GM23338 (cell line): ENCODE results near the gene NAMPT. TPM values are rescaled to one million over a fixed set of nuclear protein-coding genes. Genes with fewer than 3 reads are reported as not detected.

Source experiments
- ATAC-seq: fragments of 200-7000 bp; cut with Tn5 transposase; 3 replicates; pipeline ENCODE4 v1.9.1; 2020
- DNase-seq: peaks from one replicate; pipeline ENCODE4 v3.0.0-alpha.2; 2015; ENCODE audit warnings: low spot score
- H2AFZ ChIP-seq: fragments of 200-600 bp; sonication (generic); 2 replicates; pipeline ENCODE4 v1.8.0; 2016; ENCODE audit warnings: antibody characterized with exemption, mild to moderate bottlenecking, moderate library complexity
- H3F3A ChIP-seq: fragments of 200-600 bp; sonication (generic); replicated peaks from 2 replicates; pipeline ENCODE4 v1.8.0; 2017; ENCODE audit warnings: antibody characterized with exemption, mixed run types, low read depth
- H3K27ac ChIP-seq: fragments of 200-600 bp; sonication (generic); 2 replicates; pipeline ENCODE4 v1.6.1; 2016; ENCODE audit warnings: low read depth
- H3K27me3 ChIP-seq: fragments of 200-600 bp; sonication (generic); 2 replicates; pipeline ENCODE4 v1.8.0; 2016; ENCODE audit warnings: mild to moderate bottlenecking, mixed run types, moderate library complexity; ENCODE audit not compliant: insufficient read depth
- H3K36me3 ChIP-seq: fragments of 200-600 bp; sonication (generic); 2 replicates; pipeline ENCODE4 v1.8.0; 2016; ENCODE audit warnings: mild to moderate bottlenecking; ENCODE audit not compliant: insufficient read depth
- H3K4me1 ChIP-seq: fragments of 200-600 bp; sonication (generic); 2 replicates; pipeline ENCODE4 v1.8.0; 2016; ENCODE audit warnings: mild to moderate bottlenecking, moderate library complexity; ENCODE audit not compliant: insufficient read depth
- H3K4me2 ChIP-seq: fragments of 200-600 bp; sonication (generic); 2 replicates; pipeline ENCODE4 v1.7.1; 2017; ENCODE audit warnings: mixed run types
- H3K4me3 ChIP-seq: fragments of 200-600 bp; sonication (generic); 2 replicates; pipeline ENCODE4 v1.6.1; 2016; ENCODE audit warnings: mixed run types
- H3K79me2 ChIP-seq: fragments of 200-600 bp; sonication (generic); replicated peaks from 2 replicates; pipeline ENCODE4 v1.8.0; 2017; ENCODE audit warnings: mild to moderate bottlenecking; ENCODE audit not compliant: insufficient read depth
- H3K9me2 ChIP-seq: fragments of 200-600 bp; sonication (generic); 2 replicates; pipeline ENCODE4 v1.8.0; 2017; ENCODE audit not compliant: insufficient read depth
- H4K20me1 ChIP-seq: fragments of 200-600 bp; sonication (generic); replicated peaks from 2 replicates; pipeline ENCODE4 v1.8.0; 2017; ENCODE audit warnings: mild to moderate bottlenecking; ENCODE audit not compliant: insufficient read depth
- H3K27ac Mint-ChIP-seq: 2 replicates; pipeline ENCODE4 v1.8.0; 2020; ENCODE audit warnings: inconsistent platforms, mild to moderate bottlenecking, moderate library complexity, mixed read lengths
- H3K27me3 Mint-ChIP-seq: 3 replicates; pipeline ENCODE4 v1.8.0; 2022; ENCODE audit warnings: low read depth, mild to moderate bottlenecking, moderate library complexity, mixed read lengths, inconsistent platforms; ENCODE audit not compliant: insufficient read depth, poor library complexity
- H3K36me3 Mint-ChIP-seq: 3 replicates; pipeline ENCODE4 v1.8.0; 2021; ENCODE audit warnings: low read depth, mild to moderate bottlenecking, inconsistent platforms, moderate library complexity, mixed read lengths
- H3K4me1 Mint-ChIP-seq: 3 replicates; pipeline ENCODE4 v1.8.0; 2020; ENCODE audit warnings: mild to moderate bottlenecking, inconsistent platforms, mixed read lengths
- H3K4me3 Mint-ChIP-seq: 3 replicates; pipeline ENCODE4 v1.8.0; 2021; ENCODE audit warnings: moderate library complexity, mild to moderate bottlenecking, inconsistent platforms, mixed read lengths
- H3K9me3 Mint-ChIP-seq: 3 replicates; pipeline ENCODE4 v1.8.0; 2020; ENCODE audit warnings: moderate library complexity, mild to moderate bottlenecking, inconsistent platforms, mixed read lengths
- EZH2phosphoT487 ChIP-seq: fragments of 200-600 bp; sonication (generic); IDR thresholded peaks from one replicate; pipeline ENCODE4 v1.8.1; 2018; ENCODE audit warnings: antibody characterized with exemption; ENCODE audit not compliant: unreplicated experiment
- POLR2AphosphoS5 ChIP-seq: IDR thresholded peaks from 2 replicates; pipeline ENCODE4 v1.6.1; 2016; ENCODE audit warnings: antibody characterized with exemption, low read depth
- STAT1 ChIP-seq: IDR thresholded peaks from one replicate; pipeline ENCODE4 v1.6.1; 2016; ENCODE audit warnings: antibody characterized with exemption; ENCODE audit not compliant: unreplicated experiment
- ZNF114 ChIP-seq: fragments of 250-450 bp; sonication (Bioruptor Pico); IDR thresholded peaks from 2 replicates; pipeline ENCODE4 v1.5.0; 2020; ENCODE audit warnings: mild to moderate bottlenecking, moderate library complexity
- polyA plus RNA-seq: library from polyadenylated mRNA; unstranded; fragments of >200 nt; fragmentation: Nextera tagmentation; extraction: Ambion mirVana; gene quantifications from 2 replicates; pipeline ENCODE4 v1.2.1, GENCODE V29; 2016
- total RNA-seq: library from RNA; depleted of rRNA; stranded (reverse); fragments of >200 nt; shearing (Covaris generic); gene quantifications from 2 replicates; pipeline ENCODE4 v1.2.3, GENCODE V29; 2014
- TF ChIP-seq, protein P1 (sequence below): fragments of 250-450 bp; sonication (Bioruptor Pico); IDR thresholded peaks from 2 replicates; pipeline ENCODE4 v1.5.0; 2020; ENCODE audit warnings: mild to moderate bottlenecking, moderate library complexity
- TF ChIP-seq, protein P2 (sequence below), 2 experiments: fragments of 200-600 bp in 1 of 2; sonication (generic) in 1 of 2; conservative IDR thresholded peaks; 2 replicates each; pipeline versions ENCODE4 v1.5.1 to v1.6.1; 2016 to 2017; ENCODE audit warnings: antibody characterized with exemption in 2 of 2, low read depth in 2 of 2, mild to moderate bottlenecking in 2 of 2, moderate library complexity in 1 of 2

NAMPT gene
- total and polyA plus RNA-seq, 2 experiments from 2014 or later, result 37.9 to 73.9 TPM

DNA sequence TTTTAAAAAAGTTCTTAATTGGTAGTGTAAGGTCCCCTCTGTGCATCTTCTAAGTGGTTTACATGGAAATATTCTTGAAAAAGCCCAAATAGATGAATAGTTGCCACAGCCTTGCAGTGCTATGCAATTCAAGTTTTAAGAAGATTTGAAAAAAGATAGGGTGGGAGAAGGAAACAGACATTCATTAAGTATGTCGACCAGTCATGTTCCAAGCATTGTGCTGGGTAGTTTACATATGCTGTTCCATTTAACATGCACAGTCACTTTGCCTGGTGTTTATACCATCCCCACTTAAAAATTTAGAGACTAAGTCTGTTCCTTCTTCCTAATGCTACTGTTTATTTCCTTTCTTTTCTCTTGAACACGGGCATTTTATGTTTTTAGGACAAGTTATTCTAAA is 28.1 kb upstream of the NAMPT start (continued):
- TF ChIP-seq, protein P1, sequence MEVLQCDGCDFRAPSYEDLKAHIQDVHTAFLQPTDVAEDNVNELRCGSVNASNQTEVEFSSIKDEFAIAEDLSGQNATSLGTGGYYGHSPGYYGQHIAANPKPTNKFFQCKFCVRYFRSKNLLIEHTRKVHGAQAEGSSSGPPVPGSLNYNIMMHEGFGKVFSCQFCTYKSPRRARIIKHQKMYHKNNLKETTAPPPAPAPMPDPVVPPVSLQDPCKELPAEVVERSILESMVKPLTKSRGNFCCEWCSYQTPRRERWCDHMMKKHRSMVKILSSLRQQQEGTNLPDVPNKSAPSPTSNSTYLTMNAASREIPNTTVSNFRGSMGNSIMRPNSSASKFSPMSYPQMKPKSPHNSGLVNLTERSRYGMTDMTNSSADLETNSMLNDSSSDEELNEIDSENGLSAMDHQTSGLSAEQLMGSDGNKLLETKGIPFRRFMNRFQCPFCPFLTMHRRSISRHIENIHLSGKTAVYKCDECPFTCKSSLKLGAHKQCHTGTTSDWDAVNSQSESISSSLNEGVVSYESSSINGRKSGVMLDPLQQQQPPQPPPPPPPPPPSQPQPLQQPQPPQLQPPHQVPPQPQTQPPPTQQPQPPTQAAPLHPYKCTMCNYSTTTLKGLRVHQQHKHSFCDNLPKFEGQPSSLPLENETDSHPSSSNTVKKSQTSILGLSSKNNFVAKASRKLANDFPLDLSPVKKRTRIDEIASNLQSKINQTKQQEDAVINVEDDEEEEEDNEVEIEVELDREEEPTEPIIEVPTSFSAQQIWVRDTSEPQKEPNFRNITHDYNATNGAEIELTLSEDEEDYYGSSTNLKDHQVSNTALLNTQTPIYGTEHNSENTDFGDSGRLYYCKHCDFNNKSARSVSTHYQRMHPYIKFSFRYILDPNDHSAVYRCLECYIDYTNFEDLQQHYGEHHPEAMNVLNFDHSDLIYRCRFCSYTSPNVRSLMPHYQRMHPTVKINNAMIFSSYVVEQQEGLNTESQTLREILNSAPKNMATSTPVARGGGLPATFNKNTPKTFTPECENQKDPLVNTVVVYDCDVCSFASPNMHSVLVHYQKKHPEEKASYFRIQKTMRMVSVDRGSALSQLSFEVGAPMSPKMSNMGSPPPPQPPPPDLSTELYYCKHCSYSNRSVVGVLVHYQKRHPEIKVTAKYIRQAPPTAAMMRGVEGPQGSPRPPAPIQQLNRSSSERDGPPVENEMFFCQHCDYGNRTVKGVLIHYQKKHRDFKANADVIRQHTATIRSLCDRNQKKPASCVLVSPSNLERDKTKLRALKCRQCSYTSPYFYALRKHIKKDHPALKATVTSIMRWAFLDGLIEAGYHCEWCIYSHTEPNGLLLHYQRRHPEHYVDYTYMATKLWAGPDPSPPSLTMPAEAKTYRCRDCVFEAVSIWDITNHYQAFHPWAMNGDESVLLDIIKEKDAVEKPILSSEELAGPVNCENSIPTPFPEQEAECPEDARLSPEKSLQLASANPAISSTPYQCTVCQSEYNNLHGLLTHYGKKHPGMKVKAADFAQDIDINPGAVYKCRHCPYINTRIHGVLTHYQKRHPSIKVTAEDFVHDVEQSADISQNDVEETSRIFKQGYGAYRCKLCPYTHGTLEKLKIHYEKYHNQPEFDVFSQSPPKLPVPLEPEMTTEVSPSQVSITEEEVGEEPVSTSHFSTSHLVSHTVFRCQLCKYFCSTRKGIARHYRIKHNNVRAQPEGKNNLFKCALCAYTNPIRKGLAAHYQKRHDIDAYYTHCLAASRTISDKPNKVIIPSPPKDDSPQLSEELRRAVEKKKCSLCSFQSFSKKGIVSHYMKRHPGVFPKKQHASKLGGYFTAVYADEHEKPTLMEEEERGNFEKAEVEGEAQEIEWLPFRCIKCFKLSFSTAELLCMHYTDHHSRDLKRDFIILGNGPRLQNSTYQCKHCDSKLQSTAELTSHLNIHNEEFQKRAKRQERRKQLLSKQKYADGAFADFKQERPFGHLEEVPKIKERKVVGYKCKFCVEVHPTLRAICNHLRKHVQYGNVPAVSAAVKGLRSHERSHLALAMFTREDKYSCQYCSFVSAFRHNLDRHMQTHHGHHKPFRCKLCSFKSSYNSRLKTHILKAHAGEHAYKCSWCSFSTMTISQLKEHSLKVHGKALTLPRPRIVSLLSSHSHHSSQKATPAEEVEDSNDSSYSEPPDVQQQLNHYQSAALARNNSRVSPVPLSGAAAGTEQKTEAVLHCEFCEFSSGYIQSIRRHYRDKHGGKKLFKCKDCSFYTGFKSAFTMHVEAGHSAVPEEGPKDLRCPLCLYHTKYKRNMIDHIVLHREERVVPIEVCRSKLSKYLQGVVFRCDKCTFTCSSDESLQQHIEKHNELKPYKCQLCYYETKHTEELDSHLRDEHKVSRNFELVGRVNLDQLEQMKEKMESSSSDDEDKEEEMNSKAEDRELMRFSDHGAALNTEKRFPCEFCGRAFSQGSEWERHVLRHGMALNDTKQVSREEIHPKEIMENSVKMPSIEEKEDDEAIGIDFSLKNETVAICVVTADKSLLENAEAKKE (CRISPR knock-in tag), result no peak
- TF ChIP-seq EZH2phosphoT487, result no peak
- TF ChIP-seq POLR2AphosphoS5, result no peak
- TF ChIP-seq STAT1, result no peak

DNA sequence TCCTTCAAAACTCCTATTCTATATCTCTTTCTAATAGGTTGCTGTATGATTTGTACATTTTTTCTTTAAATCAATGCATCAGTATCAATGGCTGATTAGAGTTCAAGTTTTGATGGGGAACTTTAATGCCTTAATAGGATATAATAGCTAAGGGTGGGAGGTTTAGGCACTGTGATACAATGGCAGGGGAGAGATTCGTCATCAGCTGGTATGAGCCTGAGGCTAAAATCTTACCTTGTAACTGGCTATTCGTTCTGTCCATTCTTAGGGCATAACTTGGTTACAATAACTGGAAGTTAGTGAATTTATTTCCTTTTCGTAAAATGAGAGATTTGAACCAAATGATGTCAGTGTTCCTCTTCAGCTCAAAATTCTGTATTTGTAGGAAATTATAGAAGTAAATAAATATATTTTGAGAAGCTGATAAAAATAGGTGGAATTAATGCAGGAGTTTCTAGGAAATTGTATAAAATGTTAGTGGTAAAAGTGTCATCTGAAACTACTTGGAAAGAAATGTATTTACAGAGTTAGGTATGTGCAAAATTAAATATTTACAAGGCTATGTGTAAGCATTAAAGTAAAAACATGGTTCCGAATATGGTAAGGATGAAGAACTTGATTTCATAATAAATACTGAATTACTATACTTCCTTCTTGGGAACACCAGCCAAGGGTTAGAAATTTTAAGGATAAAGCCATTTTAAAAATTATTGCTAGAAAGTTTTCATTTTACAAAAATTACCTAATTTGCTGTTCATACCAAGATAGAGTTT is 27.5 kb upstream of the NAMPT start:
- Histone ChIP-seq H3K4me2 (no peak overlapping the region), H3K36me3 (no peaks in the 10 kb centered on the region), H3K4me1 (no peaks in the 10 kb centered on the region), H3K4me3 (no peak overlapping the region), H2AFZ (no peak overlapping the region), H3F3A (no peaks in the 10 kb centered on the region), H3K27ac (no peak overlapping the region), H3K9me2 (peaks cover 14% of the 10 kb centered on the region), H3K27me3 (no peaks in the 10 kb centered on the region), H3K79me2 (no peaks in the 10 kb centered on the region), H4K20me1 (no peaks in the 10 kb centered on the region)
- H3K36me3 Mint-ChIP-seq, result no peaks in the 10 kb centered on the region; the same call in 2 of the 3 replicates
- ATAC-seq (no peak), DNase-seq (no peak)
- peaks cover 4% of the 10 kb centered on the region; the same call in 2 of the 3 replicates for H3K9me3 Mint-ChIP-seq
- H3K27me3 Mint-ChIP-seq, result no peaks in the 10 kb centered on the region
- H3K4me1 Mint-ChIP-seq, result no peaks in the 10 kb centered on the region
- no peak overlapping the region for H3K4me3 Mint-ChIP-seq
- no peak overlapping the region for H3K27ac Mint-ChIP-seq
- TF ChIP-seq ZNF114 (CRISPR knock-in tag), result no peak
- TF ChIP-seq, protein P1 (CRISPR knock-in tag), result no peak
- TF ChIP-seq, protein P2, sequence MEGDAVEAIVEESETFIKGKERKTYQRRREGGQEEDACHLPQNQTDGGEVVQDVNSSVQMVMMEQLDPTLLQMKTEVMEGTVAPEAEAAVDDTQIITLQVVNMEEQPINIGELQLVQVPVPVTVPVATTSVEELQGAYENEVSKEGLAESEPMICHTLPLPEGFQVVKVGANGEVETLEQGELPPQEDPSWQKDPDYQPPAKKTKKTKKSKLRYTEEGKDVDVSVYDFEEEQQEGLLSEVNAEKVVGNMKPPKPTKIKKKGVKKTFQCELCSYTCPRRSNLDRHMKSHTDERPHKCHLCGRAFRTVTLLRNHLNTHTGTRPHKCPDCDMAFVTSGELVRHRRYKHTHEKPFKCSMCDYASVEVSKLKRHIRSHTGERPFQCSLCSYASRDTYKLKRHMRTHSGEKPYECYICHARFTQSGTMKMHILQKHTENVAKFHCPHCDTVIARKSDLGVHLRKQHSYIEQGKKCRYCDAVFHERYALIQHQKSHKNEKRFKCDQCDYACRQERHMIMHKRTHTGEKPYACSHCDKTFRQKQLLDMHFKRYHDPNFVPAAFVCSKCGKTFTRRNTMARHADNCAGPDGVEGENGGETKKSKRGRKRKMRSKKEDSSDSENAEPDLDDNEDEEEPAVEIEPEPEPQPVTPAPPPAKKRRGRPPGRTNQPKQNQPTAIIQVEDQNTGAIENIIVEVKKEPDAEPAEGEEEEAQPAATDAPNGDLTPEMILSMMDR (conservative IDR thresholded peaks at IDR 0.05; ENCODE audit: low read depth in 2 of 2), result no peak
- no peak for TF ChIP-seq STAT1
